GM21360 (cell line): Measurements from ENCODE around the gene RABL6.
"Not testable (repeated sequence)": the region's sequence is repeated elsewhere in the genome, so short reads cannot be mapped to it uniquely, and the experiment has no call there.

Experiments
- ATAC-seq: cut with Tn5 transposase; IDR thresholded peaks from one replicate; pipeline ENCODE4 v1.9.1; 2021; ENCODE audit warnings: mild to moderate bottlenecking, moderate library complexity; ENCODE audit not compliant: unreplicated experiment

RABL6 gene

DNA sequence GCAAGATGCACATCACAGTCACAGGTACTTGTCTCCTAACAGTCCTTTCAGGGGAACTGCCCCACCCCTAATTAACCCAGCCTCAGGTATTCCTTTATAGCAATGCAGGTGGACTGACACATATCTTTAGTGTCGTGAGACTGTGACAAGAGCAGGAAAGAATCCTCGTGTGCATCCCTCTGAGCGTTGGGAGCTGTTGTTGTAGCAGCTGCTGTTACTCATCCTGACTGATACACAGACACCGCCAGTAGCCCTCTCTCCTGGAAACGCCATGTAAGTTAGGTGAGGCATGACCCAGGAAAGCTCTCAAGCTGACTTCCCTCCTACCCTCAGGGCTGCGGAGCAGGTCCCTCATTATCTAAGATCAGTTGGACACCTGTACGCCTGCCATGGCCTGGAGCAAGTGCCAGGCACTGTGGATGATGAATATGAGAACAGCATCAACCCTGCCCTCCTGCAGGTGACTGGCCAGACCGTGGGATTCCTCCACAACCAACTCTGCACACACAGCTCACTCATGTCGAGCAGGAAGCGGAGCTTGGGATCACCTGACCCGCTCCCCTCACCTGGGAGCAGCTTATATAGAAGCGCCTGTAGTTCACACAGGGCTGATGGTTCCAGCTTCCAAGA is 33.2 kb upstream of the RABL6 start:
- ATAC-seq = no peak

- no peak for ATAC-seq
Observed at GRCh38 chr9:136775191-136775590, 32.6 kb upstream of the RABL6 start.

GRCh38 chr9:136776947-136777346 is 30.8 kb upstream of the RABL6 start:
- no peak for ATAC-seq

- no peak for ATAC-seq
Observed at GRCh38 chr9:136777359-136777758, 30.4 kb upstream of the RABL6 start.

- ATAC-seq = no peak
Observed at GRCh38 chr9:136779808-136780207, 27.9 kb upstream of the RABL6 start.

GRCh38 chr9:136782452-136782851 is 25.3 kb upstream of the RABL6 start:
- no peak for ATAC-seq

DNA sequence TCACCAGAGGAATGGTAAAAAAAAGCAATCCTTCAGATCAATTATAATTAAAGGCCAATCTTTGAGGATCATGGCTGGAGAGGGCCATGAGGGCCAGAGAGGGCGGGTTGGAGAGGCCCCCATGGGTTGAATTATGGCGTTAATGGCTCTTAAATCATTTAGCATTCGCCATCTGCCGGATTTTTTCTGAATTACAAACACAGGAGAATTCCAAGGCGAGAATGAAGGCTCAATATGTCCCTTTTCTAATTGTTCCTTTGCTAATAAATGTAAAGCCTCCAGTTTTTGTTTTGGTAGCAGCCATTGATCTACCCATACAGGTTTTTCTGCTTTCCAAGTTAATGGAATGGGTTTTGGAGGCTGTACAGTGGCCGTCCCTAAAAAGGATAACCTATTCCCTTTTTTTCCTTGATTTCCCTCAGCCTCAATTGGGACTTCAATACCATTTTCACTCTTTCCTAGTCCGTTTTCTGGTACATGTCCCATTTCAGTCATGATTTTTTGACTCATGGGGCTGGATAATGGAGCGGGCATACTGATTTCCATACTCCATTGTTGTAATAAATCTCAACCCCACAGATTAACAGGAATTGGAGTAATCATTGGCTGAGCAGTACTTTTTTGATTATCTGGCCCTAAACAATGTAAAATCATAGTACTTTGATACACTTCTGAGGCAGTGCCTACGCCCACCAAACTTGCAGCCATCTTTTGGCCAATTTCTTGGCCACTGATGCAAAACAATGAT is 23.3 kb upstream of the RABL6 start:
- no peak for ATAC-seq

DNA sequence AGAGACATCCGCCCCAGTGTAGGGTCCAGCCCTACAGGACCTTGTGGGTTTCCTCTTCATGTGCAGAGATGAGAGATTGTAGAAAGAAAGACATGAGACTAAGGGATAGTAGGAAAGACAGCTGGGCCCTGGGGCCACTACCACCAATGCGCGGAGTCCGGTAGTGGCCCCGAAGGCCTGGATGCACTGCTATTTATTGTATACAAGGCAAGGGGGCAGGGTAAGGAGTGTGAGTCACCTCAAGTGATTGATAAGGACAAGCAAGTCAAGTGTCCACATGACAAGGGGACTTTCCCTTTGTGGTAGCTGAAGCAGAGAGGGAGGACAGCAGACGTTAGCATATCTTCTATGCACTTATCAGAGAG is 22.8 kb upstream of the RABL6 start:
- no peak for ATAC-seq

DNA sequence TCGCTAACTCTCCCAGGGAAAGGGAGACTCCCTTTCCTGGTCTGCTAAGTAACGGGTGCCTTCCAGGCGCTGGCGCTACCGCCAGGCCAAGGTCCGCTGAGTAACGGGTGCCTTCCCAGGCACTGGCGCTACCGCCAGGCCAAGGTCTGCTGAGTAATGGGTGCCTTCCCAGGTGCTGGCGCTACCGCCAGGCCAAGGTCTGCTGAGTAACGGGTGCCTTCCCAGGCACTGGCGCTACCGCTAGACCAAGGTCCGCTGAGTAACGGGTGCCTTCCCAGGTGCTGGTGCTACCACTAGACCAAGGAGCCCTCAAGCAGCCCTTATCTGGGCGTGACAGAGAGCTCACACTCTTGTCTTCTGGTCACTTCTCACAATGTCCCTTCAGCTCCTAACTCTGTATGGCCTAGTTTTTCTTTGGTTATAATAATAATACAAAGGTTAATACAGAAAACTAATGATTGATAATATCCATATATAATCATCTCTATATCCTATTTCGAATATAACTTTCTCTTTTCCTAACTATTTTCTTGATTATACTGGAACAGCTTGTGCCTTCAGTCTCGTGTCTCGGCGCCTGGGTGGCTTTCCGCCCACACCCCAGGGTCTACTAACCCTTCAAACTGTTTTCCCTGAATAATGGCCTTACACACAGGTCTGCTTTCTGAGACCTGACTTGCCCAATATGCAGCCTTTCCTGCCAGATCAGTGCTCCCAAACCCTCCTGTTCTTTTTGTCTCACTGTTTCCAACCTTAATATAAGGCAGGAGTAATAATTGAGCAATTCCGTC is 22.0 kb upstream of the RABL6 start:
- ATAC-seq = not testable (repeated sequence)

DNA sequence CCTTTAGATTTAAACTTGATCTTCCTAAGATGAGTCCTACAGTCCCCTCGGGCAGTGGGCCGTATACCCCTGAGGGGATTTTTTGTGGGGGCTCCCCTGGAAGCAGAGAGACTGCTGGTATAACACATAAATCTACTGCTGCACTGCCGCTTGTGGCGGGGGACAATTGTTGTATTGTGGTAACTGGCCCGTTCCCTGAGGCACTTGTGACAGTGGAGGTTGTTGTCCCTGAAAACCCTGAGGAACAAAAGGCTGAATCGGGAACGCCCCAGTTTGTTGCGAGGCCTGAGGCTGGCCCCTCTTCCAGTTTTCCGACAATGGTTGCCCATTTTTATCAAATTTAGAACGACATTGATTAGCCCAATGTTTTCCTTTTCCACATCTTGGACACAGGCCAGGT is 21.3 kb upstream of the RABL6 start:
- no peak for ATAC-seq

- ATAC-seq = not testable (repeated sequence)
Observed at GRCh38 chr9:136786983-136787382, 20.8 kb upstream of the RABL6 start.

DNA sequence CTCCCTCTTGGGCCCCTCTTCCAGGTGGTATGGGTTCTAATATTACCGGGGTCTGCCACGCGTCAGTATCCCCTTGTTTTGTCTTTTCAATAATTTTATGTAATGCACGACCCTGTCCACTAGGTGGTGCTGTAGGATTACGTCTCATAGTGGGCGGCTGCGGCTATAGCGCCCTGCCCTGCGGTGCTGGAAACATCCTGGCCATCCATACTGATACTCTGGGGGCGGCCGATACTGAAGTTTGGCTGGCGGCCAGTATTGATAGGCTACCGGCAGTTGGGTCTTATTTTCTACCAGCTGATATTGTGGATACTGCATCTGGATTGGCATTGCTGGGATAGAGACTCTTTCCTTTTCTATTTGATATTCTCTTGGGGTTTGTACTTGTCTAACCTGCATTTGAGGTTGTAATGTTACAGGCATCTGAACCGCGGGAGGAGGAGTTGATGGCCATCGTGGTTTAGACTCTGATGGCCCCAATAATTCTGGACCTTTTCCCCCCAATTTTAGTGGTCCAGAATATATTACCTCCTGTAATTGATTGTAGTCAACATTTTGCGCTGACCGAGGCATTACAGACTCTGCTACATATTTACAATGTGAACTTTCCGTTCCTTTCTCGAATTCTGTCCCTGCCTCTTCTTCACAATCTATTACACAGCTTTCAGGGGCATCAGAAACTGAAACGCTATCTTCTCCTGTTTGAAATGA is 19.9 kb upstream of the RABL6 start:
- no peak for ATAC-seq

DNA sequence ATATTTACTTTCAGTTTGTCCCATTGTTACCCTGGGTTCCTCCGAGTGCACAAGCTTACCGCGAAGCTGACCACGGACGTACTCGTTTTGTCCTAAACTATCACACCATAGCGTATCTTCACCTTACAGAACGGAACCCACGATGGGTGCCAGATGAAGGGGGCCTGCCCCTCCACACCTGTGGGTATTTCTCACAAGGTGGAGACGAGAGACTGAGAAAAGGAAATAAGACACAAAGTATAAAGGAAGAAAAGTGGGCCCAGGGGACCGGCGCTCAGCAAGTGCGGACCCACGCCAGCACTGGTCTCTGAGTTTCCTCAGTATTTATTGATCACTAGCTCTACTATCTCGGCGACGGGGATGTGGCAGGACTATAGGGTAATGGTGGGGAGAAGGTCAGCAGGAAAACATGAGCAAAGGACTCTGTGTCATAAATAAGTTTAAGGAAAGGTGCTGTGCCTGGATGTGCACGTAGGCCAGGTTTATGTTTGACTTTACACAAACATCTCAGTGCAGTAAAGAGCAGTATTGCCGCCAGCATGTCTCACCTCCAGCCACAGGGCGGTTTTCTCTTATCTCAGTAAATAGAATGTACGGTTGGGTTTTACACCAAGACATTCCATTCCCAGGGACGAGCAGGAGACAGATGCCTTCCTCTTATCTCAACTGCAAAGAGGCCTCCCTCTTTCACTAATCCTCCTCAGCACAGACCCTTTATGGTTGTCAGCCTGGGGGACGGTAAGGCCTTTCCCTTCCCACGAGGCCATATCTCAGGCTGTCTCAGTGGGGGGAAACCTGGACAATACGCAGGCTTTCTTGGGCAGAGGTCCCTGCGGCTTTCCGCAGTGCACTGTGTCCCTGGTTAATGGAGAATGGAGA is 18.9 kb upstream of the RABL6 start:
- not testable (repeated sequence) for ATAC-seq

GRCh38 chr9:136789523-136789937 is 18.2 kb upstream of the RABL6 start:
- ATAC-seq = no peak

GRCh38 chr9:136790640-136791515 is 16.9 kb upstream of the RABL6 start, which contains the start of gene TMEM141:
Gene TMEM141, plus strand, starts transcription at chr9:136791344. Its CDS starts 27 bp downstream, at chr9:136791371.
- peak; percentile 84 for ATAC-seq

DNA sequence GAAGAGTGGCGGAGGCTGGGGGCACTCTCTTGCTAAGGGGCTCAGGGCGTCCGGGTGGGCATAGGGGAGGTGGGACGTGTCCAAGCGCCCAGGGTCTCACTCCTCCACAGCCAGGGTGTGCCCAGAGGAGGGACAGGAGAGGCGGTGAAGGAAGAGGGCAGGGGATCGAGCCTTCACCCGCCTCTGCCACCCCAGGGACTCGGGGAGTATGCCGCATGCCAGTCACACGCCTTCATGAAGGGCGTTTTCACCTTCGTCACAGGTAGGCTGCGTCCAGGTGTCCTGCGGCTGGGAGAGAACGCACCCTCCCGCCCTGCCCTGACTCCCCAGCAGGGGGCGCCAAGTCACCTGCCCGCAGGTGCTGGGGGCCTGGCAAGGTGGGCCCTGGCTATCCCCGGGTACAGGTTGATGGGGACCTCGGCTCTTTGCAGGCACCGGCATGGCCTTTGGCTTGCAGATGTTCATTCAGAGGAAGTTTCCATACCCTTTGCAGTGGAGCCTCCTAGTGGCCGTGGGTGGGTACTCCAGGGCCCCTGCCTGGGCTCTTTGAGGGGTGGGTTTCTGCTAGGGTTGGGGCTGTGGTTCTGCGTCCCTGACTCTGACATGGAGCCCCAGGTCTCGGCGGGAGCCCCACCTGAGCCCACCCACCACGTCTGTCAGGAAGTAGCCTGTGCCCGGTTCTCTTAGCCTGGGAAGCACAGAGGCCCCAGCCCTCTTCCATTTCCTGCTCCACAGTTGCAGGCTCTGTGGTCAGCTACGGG is 16.1 kb upstream of the RABL6 start:
- ATAC-seq = no peak

GRCh38 chr9:136792321-136793085 is 15.2 kb upstream of the RABL6 start:
- ATAC-seq = no peak
